ENCODE data around the gene ESRRA. TPM values are rescaled to one million over a fixed set of nuclear protein-coding genes. Genes with fewer than 3 reads are reported as not detected.

The ESRRA gene
- total RNA-seq, 1 experiment from 2014 or later = 66.9 TPM

- Mint-ChIP-seq H3K27ac (ENCODE audit: unreplicated experiment) (peak overlapping the region; percentile 86), H3K9me3 (ENCODE audit: unreplicated experiment) (no peaks in the 10 kb centered on the region), H3K27me3 (ENCODE audit: insufficient read depth, unreplicated experiment) (no peaks in the 10 kb centered on the region), H3K36me3 (ENCODE audit: insufficient read depth, unreplicated experiment) (peaks cover 41% of the 10 kb centered on the region), H3K4me3 (ENCODE audit: unreplicated experiment) (peak overlapping the region; percentile 99), H3K4me1 (ENCODE audit: low read depth, unreplicated experiment) (peaks cover 29% of the 10 kb centered on the region)
- ChIA-PET CTCF (interaction anchor here (0.5 to 6.1 kb wide), 4 partner anchors 27 to 58 kb away, joined by 3 to 274 read pairs (median 4); partner anchors contain the start of genes PRDX5 and TRMT112), POLR2A (interaction anchor here (2.8 kb wide), 1 partner anchor 41 kb away, joined by 18 read pairs; the partner anchor contains the start of genes PRDX5 and TRMT112)
- Histone ChIP-seq H3K27me3 (replicated peaks; ENCODE audit: control insufficient read depth, insufficient read depth, low read length) (no peaks in the 10 kb centered on the region), H3K4me1 (peaks cover 46% of the 10 kb centered on the region), H3K9me3 (no peaks in the 10 kb centered on the region), H3K4me3 (ENCODE audit: low read depth, low read length) (peak overlapping the region; percentile 99), H3K36me3 (ENCODE audit: control insufficient read depth, insufficient read depth, low read length) (peaks cover 7% of the 10 kb centered on the region)
- intact Hi-C loops (cut with micrococcal nuclease; ENCODE audit: unreplicated experiment) = loop anchor here (1.0 to 10.0 kb wide), 4 partner anchors 48 to 296 kb away; no protein-coding TSS in a partner anchor
- no peak for DNase-seq
- TF ChIP-seq CTCF (IDR thresholded peaks at IDR 0.05; ENCODE audit: insufficient read depth in 1 of 2, low read depth in 1 of 2, low read length in 1 of 2, severe bottlenecking in 1 of 2, unreplicated experiment in 1 of 2) = no peak
- BruUV-seq (replicated peaks) = TSS peak; percentile 80
Observed at GRCh38 chr11:64358536-64358906, 53.2 kb downstream of the ESRRA start.

- Histone ChIP-seq H3K9me3 (no peaks in the 10 kb centered on the region), H3K36me3 (ENCODE audit: control insufficient read depth, insufficient read depth, low read length) (peaks cover 7% of the 10 kb centered on the region), H3K4me1 (peaks cover 46% of the 10 kb centered on the region), H3K4me3 (ENCODE audit: low read depth, low read length) (peak within 1 kb of the TSS; percentile 99), H3K27me3 (replicated peaks; ENCODE audit: control insufficient read depth, insufficient read depth, low read length) (no peaks in the 10 kb centered on the region)
- BruUV-seq (replicated peaks) = TSS peak; percentile 29
- TF ChIP-seq CTCF (IDR thresholded peaks at IDR 0.05; ENCODE audit: insufficient read depth in 1 of 2, low read depth in 1 of 2, low read length in 1 of 2, severe bottlenecking in 1 of 2, unreplicated experiment in 1 of 2) = no peak
- Mint-ChIP-seq H3K27me3 (ENCODE audit: insufficient read depth, unreplicated experiment) (no peaks in the 10 kb centered on the region), H3K4me3 (ENCODE audit: unreplicated experiment) (peak within 1 kb of the TSS; percentile 99), H3K4me1 (ENCODE audit: low read depth, unreplicated experiment) (peaks cover 29% of the 10 kb centered on the region), H3K9me3 (ENCODE audit: unreplicated experiment) (no peaks in the 10 kb centered on the region), H3K27ac (ENCODE audit: unreplicated experiment) (peak within 1 kb of the TSS; percentile 86), H3K36me3 (ENCODE audit: insufficient read depth, unreplicated experiment) (peaks cover 47% of the 10 kb centered on the region)
- POLR2A ChIA-PET = interaction anchor here (0.6 to 2.8 kb wide), 4 partner anchors 41 to 388 kb away, joined by 3 to 18 read pairs (median 5); partner anchors contain the start of genes PRDX5 and TRMT112
- peak; percentile 65 to 82 for DNase-seq
- intact Hi-C loops (cut with micrococcal nuclease; ENCODE audit: unreplicated experiment) = loop anchor here (1.0 to 10.0 kb wide), 4 partner anchors 47 to 296 kb away; no protein-coding TSS in a partner anchor
- CTCF ChIA-PET = interaction anchor here (0.7 to 2.2 kb wide), 6 partner anchors 14 to 90 kb away, joined by 3 to 8 read pairs (median 4); partner anchors contain the start of genes PRDX5 and TRMT112
Observed at GRCh38 chr11:64358907-64359711, 53.8 kb downstream of the ESRRA start, which contains the start of gene RPS6KA4. RPS6KA4 (plus strand) TSS chr11:64359162; CDS start chr11:64359236, 74 bp downstream.

GRCh38 chr11:64359712-64360445 is 54.6 kb downstream of the ESRRA start:
- H3K4me3 ChIP-seq (ENCODE audit: low read depth, low read length) = peak overlapping the region; percentile 99
- H3K4me3 Mint-ChIP-seq (ENCODE audit: unreplicated experiment) = peak overlapping the region; percentile 99
- H3K9me3 Mint-ChIP-seq (ENCODE audit: unreplicated experiment) = no peaks in the 10 kb centered on the region
- CTCF ChIA-PET = interaction anchor here (0.6 to 2.2 kb wide), 6 partner anchors 13 to 109 kb away, joined by 3 to 8 read pairs (median 4); partner anchors contain the start of genes PRDX5 and TRMT112
- H3K27ac Mint-ChIP-seq (ENCODE audit: unreplicated experiment) = peak overlapping the region; percentile 86
- H3K4me1 Mint-ChIP-seq (ENCODE audit: low read depth, unreplicated experiment) = peaks cover 29% of the 10 kb centered on the region
- no peak for TF ChIP-seq CTCF (IDR thresholded peaks at IDR 0.05; ENCODE audit: insufficient read depth in 1 of 2, low read depth in 1 of 2, low read length in 1 of 2, severe bottlenecking in 1 of 2, unreplicated experiment in 1 of 2)
- H3K36me3 ChIP-seq (ENCODE audit: control insufficient read depth, insufficient read depth, low read length) = peaks cover 7% of the 10 kb centered on the region
- POLR2A ChIA-PET = interaction anchor here (0.6 to 1.2 kb wide), 3 partner anchors 42 to 387 kb away, joined by 3 to 7 read pairs (median 3); partner anchors contain the start of genes PRDX5 and TRMT112
- intact Hi-C loops (cut with micrococcal nuclease; ENCODE audit: unreplicated experiment) = loop anchor here (2.0 to 10.0 kb wide), 3 partner anchors 88 to 295 kb away; no protein-coding TSS in a partner anchor
- H3K9me3 ChIP-seq = no peaks in the 10 kb centered on the region
- BruUV-seq (replicated peaks) = no TSS peak
- DNase-seq = no peak
- no peaks in the 10 kb centered on the region for H3K27me3 ChIP-seq (replicated peaks; ENCODE audit: control insufficient read depth, insufficient read depth, low read length)
- no peaks in the 10 kb centered on the region for H3K27me3 Mint-ChIP-seq (ENCODE audit: insufficient read depth, unreplicated experiment)
- H3K36me3 Mint-ChIP-seq (ENCODE audit: insufficient read depth, unreplicated experiment) = peaks cover 55% of the 10 kb centered on the region
- peaks cover 46% of the 10 kb centered on the region for H3K4me1 ChIP-seq
